Omental fat pad (tissue), 4 donors: ENCODE measurements around the gene HMHB1. TPM values are rescaled to one million over a fixed set of nuclear protein-coding genes. Genes with fewer than 3 reads are reported as not detected.

Experiments used
- ATAC-seq: fragments of 150-250 bp; one replicate; pipeline ENCODE4 v1.9.1; 2016; ENCODE audit warnings: mild to moderate bottlenecking, moderate library complexity; ENCODE audit not compliant: low FRiP score
- DNase-seq: peaks from one replicate; pipeline ENCODE4 v3.0.0-alpha.2; 2019; ENCODE audit warnings: low spot score
- CTCF ChIP-seq, 3 donors: fragments of 450-650 bp; IDR thresholded peaks; one replicate each; pipeline ENCODE4 v1.5.1; 2016 to 2017; ENCODE audit warnings: antibody characterized with exemption in 3 of 3, mild to moderate bottlenecking in 3 of 3, moderate library complexity in 2 of 3
- total RNA-seq, 4 donors: library from RNA; depleted of rRNA; stranded (reverse); fragments of >200 nt; gene quantifications; one replicate each; pipeline ENCODE4 v1.1.0, GENCODE V29; 2016

Gene HMHB1
- total RNA-seq, 4 donors from 2014 or later, result not detected

GRCh38 chr5:143782588-143783386, 29.2 kb upstream of the HMHB1 start:
- ATAC-seq (no peak), DNase-seq (no peak)
- no peak for TF ChIP-seq CTCF (IDR thresholded peaks at IDR 0.05)

- no peak for TF ChIP-seq CTCF (IDR thresholded peaks at IDR 0.05)
- ATAC-seq (no peak), DNase-seq (no peak)
These were observed 23.6 kb upstream of the HMHB1 start for GRCh38 chr5:143788401-143788800.

GRCh38 chr5:143790457-143791112, 21.4 kb upstream of the HMHB1 start:
- DNase-seq (no peak), ATAC-seq (no peak)
- no peak for TF ChIP-seq CTCF (IDR thresholded peaks at IDR 0.05)

GRCh38 chr5:143791848-143792731, 19.9 kb upstream of the HMHB1 start:
- ATAC-seq, result no peak
- no peak for DNase-seq

GRCh38 chr5:143793249-143793648, 18.7 kb upstream of the HMHB1 start:
- no peak for DNase-seq
- TF ChIP-seq CTCF (IDR thresholded peaks at IDR 0.05), result no peak
- no peak for ATAC-seq

More at GRCh38 chr5:143791848-143792731, 19.9 kb upstream of the HMHB1 start:
- no peak for TF ChIP-seq CTCF (IDR thresholded peaks at IDR 0.05)

- no peak for DNase-seq
- no peak for TF ChIP-seq CTCF (IDR thresholded peaks at IDR 0.05)
- ATAC-seq, result no peak
These were observed 15.8 kb upstream of the HMHB1 start for GRCh38 chr5:143796125-143796524.
